Activated CD8-positive, alpha-beta memory T cell treated with anti-CD3 and anti-CD28 coated beads for 48 hours (primary cell): ENCODE measurements around the gene WDR64.

Experiments
- DNase-seq, 3 experiments: peaks; one replicate each; pipeline ENCODE4 v3.0.0-alpha.2; 2020; ENCODE audit warnings: low read depth in 2 of 3, low spot score in 2 of 3

The WDR64 gene

DNA sequence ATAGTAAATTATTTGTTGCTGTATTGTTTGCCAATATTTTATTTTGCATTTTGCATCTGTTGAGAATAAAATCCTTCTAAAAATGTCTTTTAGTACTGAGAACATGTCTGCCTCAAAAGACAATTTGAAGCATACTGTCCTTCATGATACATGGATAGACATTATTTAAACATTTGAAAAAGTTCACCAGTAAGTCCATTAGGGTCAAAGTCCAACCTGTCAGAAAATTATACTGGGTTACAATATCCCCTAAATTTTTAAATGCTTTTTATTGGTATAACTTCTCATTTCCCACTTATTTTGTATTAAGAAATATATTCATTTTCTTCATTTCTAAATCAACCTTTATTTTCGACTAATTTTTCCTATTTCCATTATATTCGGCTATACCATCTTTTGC, 21.2 kb upstream of the WDR64 start:
- DNase-seq: no peak

DNA sequence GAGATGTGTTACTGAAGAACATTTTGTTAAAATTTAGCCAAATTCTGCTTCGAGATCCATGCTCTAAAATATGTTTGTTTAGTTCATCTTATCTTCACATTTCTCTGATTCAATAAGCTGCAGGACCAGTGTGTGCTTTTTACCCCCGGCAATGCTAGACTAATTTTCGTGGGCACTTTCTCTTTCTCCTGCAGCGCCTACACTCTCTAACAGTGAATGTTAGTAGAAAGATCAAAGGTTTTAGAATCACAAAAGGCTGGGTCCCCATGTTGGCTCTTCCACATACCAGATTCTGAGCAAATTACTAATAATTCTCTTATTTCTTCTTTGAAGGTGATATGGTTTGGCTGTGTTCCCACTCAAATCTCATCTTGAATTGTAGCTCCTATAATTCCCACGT, 20.4 kb upstream of the WDR64 start:
- DNase-seq: no peak

DNA sequence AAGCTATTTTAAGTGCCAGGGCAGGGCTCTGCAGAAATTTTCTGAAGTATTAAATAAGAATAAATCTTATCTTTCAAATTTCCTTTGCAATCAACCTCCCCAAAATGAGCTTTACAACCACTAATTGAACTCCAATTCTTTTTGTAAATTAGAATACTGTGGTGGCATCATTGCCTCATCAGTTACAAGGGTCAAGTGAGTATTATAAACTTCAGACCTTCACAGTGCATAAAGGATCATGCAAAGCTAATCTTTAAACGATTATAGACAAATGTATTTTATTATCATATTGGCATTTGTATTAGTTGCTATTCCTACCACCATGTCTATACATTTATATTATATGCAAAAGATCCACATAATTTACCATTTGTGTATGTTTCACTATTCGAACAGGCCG, 19.1 kb upstream of the WDR64 start:
- DNase-seq: no peak

DNA sequence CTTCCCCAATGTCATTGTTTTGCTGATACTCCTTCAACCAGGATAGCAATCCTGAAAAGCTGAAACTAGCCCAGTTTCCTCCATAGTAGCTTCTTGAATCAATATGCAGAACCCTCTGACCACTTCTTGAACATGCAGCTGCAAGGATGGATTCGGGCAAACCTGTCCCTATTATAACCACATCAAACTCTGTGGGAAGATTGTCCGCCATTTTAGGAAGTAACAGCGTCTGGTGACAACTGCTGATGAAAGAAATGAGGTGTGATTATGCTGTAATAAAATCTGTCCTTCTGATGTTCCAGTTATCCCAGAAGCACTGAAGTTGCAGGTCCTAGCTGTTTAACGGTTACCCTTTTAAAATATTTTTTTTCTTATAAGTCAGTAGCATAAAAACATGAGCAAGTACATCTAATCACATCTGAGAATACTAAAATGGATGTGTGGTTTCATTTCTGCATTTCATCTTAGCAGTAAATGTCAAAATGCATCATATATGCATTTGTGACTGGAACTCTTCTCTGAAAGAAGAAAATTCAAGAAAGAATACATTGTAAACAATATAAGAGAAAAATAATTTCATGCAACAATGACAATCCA, 16.4 kb upstream of the WDR64 start:
- no peak for DNase-seq

DNA sequence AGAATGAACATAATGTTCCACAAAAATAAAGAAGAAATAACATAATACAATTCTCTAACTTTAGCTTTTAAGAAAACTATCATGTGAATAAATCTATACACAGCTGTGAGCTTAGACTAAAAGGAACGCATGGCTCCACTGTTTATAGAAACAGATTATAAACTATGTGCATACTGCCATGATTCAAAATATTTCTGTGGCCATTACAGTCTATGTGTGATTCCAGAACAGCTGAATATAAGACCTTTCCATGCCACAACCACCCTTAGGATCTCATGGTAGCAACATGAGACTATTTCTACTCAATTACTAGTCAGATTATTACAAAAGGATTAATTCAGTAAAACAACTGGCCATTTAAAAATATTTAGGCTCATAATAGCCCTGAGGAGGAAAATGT, 15.8 kb upstream of the WDR64 start:
- no peak for DNase-seq

DNA sequence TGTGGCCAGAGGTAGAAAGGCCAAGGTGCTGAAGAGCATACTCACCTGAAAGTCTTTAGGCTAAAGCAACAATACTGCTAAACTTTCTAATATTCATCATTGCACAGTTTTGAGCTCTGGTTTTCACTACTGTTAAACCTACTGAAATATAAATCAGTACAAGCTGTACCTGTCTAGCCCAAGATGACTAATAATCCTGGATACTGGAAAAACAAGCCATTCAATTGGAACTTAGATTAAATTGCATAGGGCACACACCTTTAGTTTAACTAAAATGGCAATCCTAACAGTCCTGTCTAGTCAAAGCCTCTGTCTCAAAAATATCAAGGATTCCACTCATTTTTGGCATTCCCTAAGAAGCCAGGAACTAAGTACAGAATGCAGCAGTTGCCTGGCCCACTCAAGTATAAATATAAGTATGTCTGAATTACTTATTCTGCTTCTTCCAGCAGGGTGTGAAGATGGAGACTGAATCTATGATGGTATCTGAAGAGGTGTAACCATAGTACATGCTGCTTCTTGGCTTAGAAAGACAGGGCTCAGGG, 15.0 kb upstream of the WDR64 start:
- no peak for DNase-seq

DNA sequence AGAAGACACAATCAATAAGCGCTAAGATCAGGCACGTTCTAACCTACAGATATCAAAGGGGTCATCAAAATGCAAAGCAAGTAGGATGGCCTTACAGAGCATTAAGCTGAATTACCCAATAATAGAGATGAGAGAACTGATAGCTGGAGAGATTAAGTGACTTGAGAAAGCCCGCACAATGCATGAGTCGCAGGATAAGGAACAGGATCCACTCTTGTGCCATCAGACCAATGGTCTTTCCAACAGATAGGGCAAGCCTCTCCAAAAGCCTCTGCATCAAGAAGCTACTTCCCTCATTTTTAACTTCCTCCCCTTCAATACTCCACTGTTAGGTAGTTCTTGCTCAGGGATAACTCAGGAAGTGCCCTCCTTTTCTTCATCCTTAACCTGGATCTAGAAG, 14.5 kb upstream of the WDR64 start:
- no peak for DNase-seq

DNA sequence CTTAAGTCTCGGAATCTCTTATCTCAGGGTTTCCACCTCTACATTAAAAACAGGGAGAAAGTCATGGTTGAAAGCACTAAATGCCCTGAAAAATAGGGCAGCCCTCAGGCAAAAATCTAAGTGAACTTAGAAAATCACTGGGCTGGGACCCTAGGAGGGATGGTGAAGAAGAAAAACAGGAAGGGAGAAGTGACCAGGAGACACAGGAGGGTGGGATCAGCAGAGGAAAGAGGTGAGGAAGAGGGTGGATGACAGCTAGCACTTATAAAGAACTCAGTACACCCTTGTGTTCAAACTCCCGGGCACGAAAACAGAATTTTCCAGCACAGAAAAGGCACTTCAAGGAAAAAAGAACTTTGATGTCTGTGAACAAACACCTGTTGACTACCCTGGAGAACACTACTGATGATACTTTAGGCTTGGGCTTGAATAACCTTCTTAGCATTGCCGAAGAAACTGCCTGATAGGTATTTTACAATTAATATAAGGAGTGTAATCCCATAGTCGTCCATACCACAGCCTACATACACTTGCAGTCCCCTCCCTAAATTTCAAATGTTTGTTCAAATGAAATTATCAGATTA, 13.9 kb upstream of the WDR64 start:
- no peak for DNase-seq

DNA sequence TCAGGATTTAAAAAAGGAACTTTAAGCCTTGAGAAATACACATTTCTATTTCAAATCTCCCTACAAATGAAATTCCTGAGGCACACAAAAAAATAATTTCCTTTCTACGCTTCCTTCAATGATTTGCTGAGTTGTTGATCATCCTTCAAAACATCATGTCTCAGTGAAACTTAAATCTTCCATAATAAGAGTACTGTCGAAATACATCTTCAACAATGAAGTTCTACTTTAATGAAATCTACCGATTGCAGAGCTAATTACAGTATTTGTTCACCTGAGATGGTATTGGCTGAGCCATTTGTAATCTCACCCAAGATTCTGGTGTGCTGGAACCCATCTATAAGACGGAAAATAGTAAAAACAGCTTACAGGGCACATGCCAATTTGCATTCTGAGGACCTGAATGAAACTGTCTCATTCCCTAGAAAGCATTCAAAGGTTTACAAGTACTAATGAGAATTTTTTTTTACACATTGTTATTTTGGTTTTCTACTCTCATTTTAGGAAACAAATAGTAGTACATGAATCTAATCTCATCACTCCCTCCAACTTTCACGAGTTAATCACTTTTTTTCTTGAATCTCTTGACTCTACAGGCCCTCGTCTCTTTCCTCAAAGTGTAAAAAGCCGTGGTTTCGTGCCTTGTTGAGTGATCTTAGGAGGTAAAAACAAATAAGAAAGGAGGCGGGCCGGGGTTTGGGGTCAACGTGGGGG, 13.0 kb upstream of the WDR64 start:
- no peak for DNase-seq

DNA sequence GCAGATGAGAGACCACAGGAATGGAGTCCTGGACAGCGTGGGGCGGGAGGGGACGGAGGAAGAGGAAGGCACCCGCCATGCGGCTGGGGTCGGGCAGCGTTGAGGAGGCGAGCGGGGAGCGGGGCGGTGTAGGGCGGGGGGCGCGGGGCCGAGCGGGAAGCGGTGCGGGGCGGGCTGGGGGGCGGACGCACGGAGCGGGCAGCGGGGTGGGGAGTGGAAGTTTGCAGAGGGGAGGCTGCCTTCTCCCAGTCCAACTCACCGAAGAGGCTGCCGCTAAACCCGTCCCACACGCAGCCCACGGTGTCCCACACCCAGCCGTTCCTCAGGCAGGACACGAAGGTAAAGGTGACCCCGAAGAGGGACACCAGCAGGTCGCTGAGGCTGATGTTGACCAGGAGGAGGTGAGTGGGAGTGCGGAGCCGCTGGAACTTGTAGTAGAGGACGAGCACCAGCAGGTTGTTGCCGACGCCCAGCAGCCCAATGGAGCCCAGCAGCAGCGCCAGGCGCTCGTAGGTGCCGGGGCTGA, 12.4 kb upstream of the WDR64 start:
- peak; percentile 8 to 36 (median 27) for DNase-seq

DNA sequence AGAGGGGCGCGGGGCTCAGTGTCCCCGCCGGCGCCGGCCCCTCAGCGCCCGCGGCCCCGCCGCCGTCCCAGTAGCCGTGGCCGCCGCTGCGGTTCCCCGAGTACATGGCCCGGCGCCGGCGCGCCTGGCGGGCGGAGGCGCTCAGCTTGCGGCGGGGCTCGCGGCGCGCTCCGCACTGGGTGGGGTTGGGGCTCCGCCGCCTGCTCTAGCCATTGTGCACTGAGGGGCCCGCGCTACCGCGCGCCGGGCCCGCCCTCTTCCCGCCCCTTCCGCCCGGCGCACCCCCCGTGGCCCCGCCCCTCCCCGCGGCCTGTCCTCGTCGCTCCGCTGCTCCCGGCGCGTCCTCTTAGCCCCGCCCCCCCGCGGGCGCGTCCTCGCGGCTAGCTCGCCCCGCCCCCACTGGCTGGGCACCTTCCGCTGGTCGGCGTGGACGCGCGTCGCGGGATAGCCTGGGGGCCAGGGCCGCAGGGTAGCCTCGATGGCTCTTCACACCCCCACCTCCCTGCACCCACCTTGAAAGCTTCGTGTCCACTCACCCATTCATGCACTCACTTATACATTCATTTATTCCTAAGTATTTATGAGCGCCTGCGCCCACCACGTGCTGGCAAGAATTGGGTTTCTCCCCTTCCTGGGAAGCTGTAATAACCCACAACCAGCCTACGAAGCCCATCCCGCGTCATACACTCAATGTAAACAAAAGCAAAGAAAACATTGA, 11.8 kb upstream of the WDR64 start, which contains the start of the genes CHML and OPN3:
CHML (minus strand) TSS at position 221 of the 718 bp plus-strand sequence. CDS start 4,603 bp downstream, outside the sequence.
OPN3 (minus strand) TSS at position 221 of the 718 bp plus-strand sequence; CDS start at position 106, 115 bp downstream.
- peak; percentile 83 to 90 (median 90) for DNase-seq

DNA sequence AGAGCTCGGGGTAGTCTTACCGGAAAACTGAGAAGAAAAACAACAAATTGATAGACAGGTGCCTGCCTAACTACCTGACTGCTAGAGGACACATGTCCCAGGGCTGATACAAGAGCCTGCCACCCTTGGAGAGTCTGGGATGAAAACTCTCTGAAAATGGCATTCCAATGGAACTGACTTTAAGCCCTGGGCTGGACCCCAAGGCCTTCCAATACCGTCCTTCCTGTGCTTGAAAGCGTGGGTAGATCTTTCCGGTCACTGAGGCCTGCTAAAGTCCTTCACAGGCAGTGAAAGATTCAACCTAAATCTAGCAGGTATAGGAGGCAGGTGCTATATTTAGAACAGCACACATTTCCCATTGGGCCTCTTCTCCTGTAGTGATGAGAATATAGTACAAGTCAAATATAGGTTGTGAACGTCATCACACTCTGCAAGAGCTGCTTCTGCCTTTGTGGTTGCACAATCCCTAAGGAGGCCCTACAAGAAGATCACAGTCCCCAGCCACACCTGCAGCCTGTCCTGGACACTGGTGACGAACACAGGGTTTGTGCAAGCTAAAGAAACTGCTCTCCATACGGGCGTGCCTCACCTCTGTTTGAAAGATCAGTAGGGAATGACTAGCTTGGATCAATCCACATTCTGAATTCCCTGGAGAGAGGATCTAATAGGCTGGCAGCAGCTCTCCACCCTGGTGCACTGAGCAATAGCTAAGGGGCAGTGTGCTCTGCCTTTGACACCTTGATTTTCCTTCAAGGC, 11.0 kb upstream of the WDR64 start:
- DNase-seq: no peak

DNA sequence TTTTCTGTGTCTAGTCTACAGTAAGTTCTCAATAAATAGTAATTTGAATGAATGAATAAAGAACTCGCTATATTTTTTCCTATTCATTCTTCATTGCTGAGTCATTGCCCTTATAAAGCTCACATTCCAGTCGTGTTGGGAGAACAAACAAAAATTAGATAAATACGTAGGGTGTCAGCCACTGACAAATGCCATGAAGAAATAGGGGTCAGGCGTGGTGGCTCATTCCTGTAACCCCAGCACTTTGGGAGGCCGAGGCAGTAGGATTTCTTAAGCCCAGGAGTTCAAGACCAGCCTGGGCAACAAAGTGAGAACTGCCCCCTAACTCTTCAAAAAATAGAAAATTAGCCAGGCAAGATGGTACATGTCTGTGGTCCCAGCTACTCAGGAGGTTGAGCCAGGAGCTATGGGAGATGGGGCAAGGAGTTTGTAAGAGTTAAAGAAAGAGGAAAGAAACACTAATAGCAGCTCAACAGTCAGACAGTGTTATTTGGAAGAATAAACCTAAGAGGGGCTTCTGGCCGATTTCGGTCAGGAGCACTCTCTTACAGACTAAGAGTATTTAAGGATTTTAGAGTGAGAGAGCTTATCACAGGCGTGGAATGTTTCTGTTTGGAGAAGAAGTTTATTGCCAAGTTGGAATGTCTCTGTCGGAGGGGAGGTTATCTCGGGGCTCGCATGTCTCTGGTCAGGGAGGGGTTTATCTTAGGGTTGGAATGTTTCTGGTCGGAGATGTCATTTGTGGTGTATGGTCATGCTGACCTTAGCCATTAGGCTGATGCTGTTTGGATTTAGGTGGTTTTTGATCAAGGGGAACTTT, 10.1 kb upstream of the WDR64 start:
- no peak for DNase-seq

DNA sequence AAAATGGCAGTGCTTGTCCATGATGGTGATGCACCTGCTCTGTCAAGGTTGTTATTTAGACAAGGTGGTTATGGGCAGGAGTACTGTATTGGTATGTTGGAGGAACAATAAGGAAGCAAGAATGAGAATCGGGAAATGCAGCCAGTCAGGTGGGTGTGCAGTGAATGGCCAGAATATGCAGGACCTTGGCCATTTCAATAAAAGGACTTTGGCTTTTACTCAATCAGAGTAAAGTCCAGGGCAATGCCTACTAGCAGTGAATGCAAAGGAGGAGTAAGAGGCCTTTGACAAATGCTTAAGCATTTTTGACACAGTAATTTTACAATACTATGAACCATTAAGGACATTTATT, 9.5 kb upstream of the WDR64 start:
- DNase-seq: no peak

DNA sequence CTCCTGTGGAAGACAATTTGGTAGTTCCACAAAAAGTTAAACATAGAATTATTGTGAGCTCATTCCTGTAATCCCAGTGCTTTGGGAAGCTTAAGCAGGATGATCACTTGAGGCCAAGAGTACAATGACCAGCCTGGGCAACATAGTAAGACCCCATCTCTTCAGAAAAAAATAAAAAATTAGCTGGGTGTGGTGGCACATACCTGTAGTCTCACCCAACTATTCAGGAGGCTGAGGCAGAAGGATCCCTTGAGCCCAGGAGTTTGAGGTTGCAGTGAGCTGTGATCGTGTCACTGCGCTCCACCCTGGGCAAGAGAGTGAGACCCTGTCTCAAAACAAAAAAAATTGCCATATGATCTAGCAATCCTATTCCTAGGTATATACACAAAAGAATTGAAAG, 7.8 kb upstream of the WDR64 start:
- no peak for DNase-seq

DNA sequence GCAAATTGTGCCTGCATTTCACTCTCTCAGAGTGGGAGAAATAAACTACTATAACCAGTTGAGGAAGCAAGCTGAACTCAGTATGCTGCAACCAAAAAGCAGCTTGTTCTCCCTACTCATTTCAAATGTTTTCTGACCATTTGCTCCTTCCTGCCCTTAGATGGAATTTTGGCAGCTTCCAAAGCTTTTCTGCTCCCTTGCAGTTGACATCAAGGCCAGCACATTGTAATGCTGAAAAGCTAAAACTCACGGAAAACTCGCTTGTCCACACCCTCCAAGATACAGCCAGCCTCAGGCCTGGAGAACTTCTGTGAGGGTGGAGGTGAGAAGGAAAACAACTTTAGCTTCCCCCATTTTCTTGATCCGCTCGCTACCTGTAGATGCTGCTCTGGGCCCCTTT, 6.9 kb upstream of the WDR64 start:
- DNase-seq: no peak

DNA sequence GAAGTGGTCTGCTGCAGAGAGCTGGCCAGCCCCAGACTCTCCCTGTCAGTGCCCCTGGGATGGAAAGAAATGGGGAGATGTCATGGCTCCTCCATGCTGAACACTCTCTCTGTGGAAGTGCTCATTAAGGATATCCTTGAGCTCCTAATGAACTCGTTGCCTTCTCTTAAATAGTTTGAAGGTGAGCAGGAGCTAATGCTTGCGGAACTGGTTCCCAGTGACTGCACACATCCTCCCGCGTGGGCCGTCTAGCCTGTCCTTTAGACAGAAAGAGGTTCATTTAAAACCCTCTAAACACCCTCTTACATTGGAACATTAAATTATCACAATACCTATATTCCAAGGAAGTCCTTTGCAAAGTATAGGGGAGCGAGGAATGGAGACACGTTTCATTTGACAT, 5.9 kb upstream of the WDR64 start:
- DNase-seq: no peak

DNA sequence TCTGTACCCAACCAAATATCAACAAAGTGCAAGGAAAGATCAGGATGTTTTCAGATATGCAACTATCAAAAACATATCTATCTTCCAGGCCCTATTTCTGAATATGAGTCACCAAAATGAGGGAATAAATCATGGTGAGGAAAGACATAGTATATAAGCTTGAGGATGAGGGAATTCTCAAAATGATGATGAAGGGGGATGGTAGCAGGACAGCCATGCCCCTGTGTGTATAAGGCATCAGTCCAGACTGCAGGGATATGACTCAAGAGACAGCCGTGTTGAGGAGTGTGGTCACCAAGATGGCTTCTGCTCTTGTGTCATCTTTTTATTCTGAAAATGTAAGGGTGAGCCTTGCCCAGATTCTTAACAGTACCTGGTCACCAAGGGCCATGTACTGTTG, 4.4 kb upstream of the WDR64 start:
- DNase-seq: no peak

DNA sequence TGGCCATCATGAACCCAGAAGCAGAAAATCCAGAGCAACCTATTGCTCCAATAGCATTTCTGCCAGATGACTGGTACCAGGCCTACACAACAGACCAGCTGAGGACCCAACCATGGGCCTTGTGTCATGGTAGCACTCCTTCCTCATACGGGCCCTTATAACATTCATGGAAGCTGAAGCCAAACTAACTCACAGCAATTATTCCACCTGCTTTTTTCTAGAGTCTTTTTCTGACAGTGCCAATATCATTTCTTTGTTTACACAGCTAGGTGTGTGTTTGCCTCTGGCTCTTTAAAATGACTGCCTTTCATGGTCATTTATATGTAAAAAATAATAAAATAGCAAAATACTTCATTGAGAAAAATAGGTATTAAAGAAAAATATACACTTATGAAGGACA, 3.9 kb upstream of the WDR64 start:
- DNase-seq: no peak

DNA sequence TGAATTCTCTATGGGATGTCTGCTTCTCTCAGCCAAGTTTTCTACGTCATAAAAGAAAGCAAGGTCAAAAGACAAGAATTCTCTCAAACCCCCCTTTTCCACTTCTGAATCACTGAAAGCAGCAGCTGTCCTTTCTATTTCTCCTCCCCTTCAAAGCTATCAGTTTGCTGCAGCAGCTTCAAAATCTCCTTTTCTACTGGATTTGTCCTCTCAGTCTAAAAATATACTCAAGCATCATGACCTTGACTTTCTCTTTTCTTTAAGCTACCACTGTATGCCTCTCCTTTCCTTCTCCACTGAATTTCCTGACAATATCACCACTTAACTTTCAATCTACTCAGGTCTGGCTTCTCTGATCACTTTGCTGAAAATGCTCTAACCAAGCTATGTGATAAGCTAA, 1.9 kb downstream of the WDR64 start:
- no peak for DNase-seq
